Stimulated activated CD4-positive, alpha-beta T cell treated with anti-CD3 and anti-CD28 coated beads, Interleukin-12 subunit alpha, Interleukin-12 subunit beta, amount 100 ng/mL, for 48 hours (primary cell): ENCODE data around the gene BNC2.

Experiments used
- DNase-seq, 3 donors: peaks; one replicate each; pipeline ENCODE4 v3.0.0-alpha.2; 2020; ENCODE audit warnings: low read depth in 2 of 3, low spot score in 1 of 3

The BNC2 gene

DNA sequence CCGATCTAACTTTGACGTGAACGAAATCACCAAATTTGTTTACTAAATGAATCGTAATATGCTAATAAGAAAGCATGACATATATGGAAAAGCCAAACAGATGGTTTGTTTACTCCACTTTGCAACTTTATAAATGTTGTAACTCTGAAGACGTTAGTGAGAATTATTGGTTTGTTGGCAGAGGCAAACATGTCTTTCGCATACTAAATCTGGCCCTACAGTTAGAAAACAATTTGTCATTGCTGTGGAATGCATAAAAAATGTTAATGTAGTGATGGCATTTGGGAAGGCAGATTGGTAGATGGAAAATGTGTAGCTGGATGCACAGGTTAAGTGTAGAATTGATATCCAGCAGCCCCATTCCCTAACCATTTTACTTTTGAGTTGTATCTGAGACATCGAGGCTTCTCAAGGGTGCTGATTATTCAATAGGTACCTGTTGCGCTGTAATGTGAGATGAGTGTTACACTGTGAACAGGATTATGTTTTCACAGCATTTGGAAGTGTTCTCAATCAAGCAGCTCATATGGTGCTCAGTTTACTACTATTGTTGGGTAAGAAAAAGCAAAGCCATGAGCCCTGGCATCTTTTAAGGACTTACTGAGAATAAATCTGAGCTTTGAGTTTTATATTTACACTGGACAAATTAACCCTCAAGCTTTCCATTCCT lies 444.8 kb downstream of the BNC2 start:
- no peak for DNase-seq

DNA sequence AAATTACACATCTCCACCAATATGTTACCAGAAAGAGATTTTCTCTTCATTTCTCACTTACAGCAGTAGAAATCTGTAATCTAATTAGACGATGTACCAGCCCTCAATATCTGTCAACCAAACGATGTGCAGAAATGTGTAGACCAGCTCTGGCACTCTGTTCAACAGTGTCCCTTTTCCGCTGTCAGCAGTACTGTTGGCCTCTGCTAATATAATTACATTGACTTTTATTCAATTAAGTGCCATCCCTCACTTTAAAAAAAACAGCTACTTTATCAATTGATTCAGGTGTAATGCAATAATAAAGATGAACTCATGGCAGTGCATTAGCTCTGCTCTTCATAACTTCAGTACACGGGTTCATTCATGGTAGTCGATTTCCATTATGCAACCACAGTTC lies 448.4 kb downstream of the BNC2 start:
- DNase-seq: no peak

GRCh38 chr9:16421532-16421931 lies 448.9 kb downstream of the BNC2 start:
- no peak for DNase-seq

DNA sequence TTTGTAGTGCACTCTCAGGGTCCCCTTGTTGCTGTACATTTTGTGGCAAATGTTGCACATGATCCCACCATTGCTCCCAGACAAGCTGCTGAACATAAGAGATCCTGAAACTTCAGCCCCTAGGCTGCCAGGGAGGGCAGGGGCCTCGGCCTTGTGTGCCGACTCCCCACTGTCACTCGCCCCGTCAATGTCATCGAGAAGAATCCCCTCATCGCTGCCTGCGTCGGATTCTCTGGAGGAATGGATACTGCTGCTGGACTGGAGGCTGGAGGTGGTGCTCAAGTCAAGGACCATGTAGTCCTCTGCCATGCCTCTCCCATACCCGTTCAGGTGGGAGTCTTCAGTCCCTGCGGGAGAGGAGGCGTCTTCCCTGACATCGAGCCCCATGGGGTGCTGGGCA lies 451.3 kb downstream of the BNC2 start:
- no peak for DNase-seq

- DNase-seq: no peak
These were observed 451.7 kb downstream of the BNC2 start for GRCh38 chr9:16418721-16419120.

- DNase-seq: no peak
These were observed 452.7 kb downstream of the BNC2 start for GRCh38 chr9:16417749-16418148.

DNA sequence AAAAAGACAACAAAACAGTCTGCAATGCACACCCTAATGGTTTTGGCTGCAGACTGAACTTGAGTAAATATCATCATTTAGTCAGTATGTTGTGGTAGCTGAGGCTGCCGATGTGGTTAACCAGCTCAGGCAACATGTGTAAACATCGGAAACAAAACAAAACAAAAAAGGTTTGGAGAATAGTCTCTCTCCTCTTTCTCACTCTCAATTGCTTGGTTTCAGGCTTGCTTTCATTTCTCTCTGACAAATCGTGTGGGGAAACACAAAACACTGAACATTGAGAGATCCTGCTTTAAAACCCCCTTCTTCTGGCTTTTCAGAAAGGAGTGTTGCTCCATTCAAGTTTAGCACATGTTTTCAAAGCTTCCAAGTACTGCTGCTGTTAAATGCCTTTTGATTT lies 453.3 kb downstream of the BNC2 start:
- no peak for DNase-seq

DNA sequence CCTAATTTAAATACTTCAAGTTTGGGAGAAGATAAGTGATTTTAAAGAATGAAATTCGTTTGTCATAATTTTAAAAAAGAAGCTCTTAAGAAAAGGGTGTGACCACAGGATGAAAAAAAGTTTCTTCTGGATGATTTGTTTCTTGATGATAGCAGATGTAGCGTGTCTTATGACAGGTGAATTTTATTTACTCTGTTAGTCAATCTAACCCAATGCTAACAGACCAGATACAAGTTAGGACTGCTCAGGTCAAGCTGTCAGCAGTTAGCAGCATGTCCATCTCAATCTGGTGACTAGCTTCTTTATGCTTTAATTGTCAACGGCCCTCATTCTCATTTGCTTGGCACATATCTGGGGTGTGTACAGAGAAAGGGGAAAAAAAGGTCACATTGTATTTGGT lies 456.0 kb downstream of the BNC2 start:
- no peak for DNase-seq

GRCh38 chr9:16413509-16414016 lies 456.9 kb downstream of the BNC2 start:
- DNase-seq: no peak

DNA sequence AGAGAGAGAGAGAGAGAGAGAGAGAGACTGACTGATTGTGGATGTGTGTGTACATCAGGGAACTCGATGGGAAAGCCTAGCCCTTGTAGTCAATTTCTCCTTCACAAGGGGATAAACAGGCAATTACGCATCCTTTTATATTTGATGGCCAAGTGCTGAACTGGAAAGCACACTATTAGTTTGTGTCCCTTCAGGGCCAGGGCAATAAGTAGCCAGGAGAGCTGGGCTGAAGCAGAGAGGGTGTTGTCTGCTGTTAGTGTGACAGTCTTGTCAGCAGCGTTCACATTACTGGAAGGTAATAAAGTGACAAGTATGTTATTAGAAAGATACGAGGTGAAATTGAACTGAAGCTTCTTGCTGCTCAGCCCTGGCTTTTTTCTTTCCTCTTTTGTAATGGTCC lies 457.7 kb downstream of the BNC2 start:
- DNase-seq: no peak

GRCh38 chr9:16411311-16411710 lies 459.2 kb downstream of the BNC2 start:
- DNase-seq: no peak

DNA sequence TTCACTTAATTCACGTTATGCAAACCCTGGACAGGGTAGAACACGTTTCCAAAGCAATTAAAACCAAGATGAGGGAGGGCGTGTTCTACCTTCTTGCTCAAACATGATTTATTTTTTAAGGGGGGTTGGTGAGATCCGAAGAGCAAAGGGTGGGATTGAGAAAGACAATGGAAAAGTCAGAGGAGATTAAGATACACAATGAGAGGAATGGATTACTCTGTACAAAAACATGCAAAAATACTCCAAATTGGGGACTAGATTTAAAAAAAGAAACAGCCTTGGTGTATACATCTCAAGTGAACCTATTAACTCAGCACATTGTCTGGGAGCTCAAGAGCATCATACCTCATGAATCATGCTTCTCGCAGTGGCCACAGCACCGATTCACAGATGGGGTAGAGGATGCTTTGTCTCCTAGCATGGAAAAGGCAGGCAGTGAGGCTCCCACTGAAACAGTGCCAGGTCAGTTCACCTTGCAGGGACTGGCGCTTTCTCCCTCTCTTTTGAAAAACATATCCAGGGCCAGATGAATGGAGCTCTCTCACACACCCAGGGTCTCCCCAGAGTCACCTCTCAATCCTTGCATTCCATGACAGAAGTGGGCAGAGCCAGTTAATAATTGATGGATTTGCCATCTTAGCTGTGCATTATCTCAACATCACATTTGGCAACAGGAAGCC lies 459.7 kb downstream of the BNC2 start:
- DNase-seq: no peak

DNA sequence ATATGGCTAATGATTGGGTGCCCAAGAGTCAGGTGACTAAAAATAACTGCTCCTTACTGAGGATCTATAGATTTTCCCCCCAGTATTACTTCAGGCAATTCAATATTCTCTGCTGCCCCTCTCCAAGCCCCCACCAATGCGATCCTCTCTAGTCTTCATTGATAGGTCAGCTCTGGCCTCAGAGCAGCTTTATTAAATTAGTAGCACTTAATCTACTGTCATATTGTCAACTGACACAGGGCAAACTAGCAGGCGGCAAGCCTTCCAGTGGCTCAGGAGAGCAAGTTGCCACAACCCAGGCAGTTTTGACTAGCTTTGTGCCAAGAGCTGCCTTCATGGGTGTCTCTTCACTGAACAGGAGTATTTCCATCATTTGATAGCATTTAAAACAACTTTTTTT lies 462.9 kb downstream of the BNC2 start:
- DNase-seq: no peak

DNA sequence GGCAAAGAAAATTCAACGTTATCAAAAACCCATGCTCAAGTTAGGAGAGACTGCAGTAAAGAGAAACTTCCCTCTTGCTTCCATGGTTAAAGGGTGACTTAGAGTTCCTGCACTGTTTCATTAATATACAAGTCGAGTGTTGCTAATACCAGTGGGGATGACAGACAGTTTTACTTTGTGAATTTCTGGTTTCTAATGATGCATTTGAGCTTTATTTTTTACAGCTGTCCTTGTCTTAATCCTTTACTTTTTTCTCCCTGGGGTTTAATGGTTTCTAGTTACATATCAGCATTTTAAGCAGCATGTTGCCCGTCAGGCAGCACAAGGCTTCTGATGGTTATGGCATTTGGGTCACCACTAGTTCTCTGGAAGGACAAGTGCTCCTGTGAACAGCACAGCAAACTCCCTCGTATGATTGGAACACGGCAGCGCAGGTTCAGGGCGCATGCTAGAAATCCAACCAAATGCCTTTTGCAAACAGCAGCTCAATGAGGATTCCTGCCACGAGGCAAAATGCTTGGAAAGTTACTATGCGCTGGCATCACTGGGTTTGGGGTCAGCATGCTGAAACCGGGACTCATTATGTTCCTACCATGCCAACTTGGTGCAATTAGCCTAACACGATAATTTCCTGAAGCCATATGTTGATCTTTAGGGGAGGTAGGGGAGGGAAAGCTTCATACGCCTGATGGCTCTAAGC lies 463.8 kb downstream of the BNC2 start:
- DNase-seq: no peak

DNA sequence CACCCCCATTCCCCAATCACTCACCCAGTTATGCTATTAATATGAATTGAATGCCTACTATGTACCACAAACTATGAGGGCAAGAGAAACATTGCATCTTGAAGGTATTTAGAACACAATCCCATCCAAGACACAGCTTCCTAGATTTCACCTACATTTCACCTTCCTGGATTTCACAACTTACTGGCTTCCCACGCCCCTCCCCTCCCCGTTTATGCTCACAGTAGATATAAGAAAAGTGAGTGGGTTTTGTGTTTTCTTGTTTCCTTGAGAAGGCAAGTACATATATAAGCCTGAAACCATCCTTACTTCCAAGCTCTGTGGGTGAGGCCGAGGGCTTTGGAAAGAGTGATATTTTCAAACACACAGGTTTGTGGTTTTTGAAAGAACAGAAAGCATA lies 465.0 kb downstream of the BNC2 start:
- DNase-seq: no peak

- no peak for DNase-seq
These were observed 468.8 kb downstream of the BNC2 start for GRCh38 chr9:16401701-16402100.

DNA sequence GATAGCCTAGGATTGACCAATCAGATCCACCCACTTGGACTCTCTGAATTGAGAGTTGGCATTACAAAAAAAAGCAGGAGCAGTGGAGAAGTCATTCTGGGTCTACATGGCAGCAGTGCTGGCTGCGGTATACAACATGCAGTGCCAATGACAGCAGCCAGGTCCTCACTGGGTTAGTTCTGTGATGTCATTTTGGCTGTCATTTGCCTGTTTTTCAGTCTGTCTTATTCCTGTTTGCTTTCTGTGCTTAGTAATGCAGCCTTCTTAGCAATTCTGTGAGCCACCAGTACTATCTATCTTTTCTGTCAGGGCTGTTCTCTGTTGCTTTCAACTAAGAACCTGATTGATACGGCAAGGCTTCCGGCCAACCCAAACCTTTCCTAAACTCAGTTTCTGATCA lies 471.8 kb downstream of the BNC2 start:
- no peak for DNase-seq

DNA sequence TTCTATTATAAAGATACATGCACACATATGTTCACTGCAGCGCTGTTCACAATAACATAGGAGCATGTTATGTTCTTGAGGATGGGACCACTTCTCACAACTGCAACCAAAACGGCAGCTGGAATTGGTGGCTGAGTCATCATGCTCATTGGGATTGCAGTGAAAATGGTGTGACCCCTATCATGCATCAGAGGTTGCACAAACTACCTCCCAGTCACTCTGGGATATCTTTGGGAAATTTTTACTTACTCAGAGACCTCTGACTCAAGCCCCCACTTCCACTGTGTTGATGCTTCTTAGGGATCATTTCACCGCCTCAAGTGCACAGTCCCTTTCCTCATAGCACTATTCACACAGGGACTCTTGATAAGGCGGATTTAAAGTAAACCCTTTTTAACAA lies 474.1 kb downstream of the BNC2 start:
- DNase-seq: no peak

- no peak for DNase-seq
These were observed 479.1 kb downstream of the BNC2 start for GRCh38 chr9:16391369-16391768.

- DNase-seq: no peak
These were observed 483.1 kb downstream of the BNC2 start for GRCh38 chr9:16387382-16387781.

DNA sequence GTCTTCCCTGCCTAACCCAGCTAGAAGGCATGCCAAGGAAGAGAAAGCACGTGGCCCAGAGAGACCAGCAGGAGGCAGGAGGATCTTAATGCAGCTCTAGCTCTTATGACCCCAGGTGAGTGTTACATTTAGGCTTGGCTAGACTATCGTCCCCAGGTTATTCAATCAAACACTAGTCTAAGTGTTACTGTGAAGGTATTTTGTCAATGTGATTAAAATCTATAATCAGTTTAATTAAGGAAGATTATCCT lies 483.7 kb downstream of the BNC2 start:
- no peak for DNase-seq

DNA sequence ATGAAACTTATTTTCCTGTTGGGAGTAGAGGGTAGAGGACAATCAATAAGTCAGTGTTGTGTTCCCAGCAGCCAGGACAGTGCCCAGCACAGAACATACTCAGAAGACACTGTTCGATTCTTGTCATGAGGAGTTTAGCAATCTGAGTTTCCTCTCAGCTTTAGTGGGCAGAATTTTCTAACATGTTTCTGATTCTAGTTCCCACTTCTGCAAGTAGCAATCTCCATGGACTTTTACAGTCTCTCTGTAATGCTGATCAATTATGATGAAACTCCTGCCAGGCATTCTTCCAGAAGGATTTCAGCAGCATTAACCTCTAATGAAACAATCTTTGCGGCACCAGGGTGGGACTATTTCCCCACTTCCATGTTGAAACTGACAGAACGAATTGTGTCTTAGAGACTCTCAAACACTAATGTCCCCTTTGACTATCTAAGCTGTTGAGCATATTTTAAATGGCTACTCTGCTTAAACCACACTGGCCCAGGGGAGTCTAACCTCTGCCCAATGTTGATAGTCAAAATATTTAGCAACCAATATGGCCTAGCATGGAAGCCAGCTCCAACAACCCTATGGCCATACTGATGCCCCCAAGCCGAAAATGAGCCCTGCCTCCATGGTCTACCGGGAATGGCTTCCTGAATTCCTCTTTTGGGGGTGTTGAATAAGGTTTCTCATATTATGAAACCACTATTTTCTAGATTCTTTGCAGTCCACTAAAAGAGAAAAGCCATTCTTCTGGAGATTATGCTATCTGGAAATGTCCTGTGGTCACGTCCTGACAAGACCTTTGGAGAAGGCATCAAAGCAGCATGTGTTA lies 484.3 kb downstream of the BNC2 start:
- DNase-seq: no peak
